Measurements from ENCODE around the gene ORMDL3. TPM values are rescaled to one million over a fixed set of nuclear protein-coding genes. Genes with fewer than 3 reads are reported as not detected.

ORMDL3 gene
- total RNA-seq = 42.2 and 47.8 TPM in 2 replicates
- long read RNA-seq, partial matches to known transcripts = 0 of 2 reads
- long read RNA-seq, other reads (novel, unspliced or antisense) = 1 of 2 reads

GRCh38 chr17:39927101-39927928, at the start of gene ORMDL3, which contains the start of gene LRRC3C:
Gene ORMDL3, minus strand, starts transcription at chr17:39927601. Its CDS starts 3,398 bp downstream, at chr17:39924203.
Gene LRRC3C, plus strand, starts transcription at chr17:39927732. Its CDS starts 13,792 bp downstream, at chr17:39941524.
- Mint-ChIP-seq H3K4me3 (peak within 1 kb of the TSS; percentile 94), H3K4me1 (peaks cover 36% of the 10 kb centered on the region), H3K27me3 (ENCODE audit: low read depth) (no peaks in the 10 kb centered on the region), H3K36me3 (ENCODE audit: low read depth) (no peaks in the 10 kb centered on the region), H3K27ac (ENCODE audit: unreplicated experiment) (peak within 1 kb of the TSS; percentile 95), H3K9me3 (no peaks in the 10 kb centered on the region)
- peak; percentile 92 for DNase-seq (ENCODE audit: low read depth, low spot score)
- no peak for TF ChIP-seq CTCF (conservative IDR thresholded peaks at IDR 0.05)

- H3K9me3 Mint-ChIP-seq = no peaks in the 10 kb centered on the region
- peaks cover 12% of the 10 kb centered on the region for H3K4me1 Mint-ChIP-seq
- H3K4me3 Mint-ChIP-seq = no peak overlapping the region
- H3K27ac Mint-ChIP-seq (ENCODE audit: unreplicated experiment) = no peak overlapping the region
- DNase-seq (ENCODE audit: low read depth, low spot score) = no peak
- TF ChIP-seq CTCF (conservative IDR thresholded peaks at IDR 0.05) = no peak
- no peaks in the 10 kb centered on the region for H3K36me3 Mint-ChIP-seq (ENCODE audit: low read depth)
- peaks cover 54% of the 10 kb centered on the region for H3K27me3 Mint-ChIP-seq (ENCODE audit: low read depth)
Observed at GRCh38 chr17:39975801-39976200, 48.4 kb upstream of the ORMDL3 start.

- Mint-ChIP-seq H3K9me3 (no peaks in the 10 kb centered on the region), H3K4me3 (no peak overlapping the region), H3K36me3 (ENCODE audit: low read depth) (no peaks in the 10 kb centered on the region), H3K27me3 (ENCODE audit: low read depth) (peaks cover 68% of the 10 kb centered on the region), H3K4me1 (peaks cover 3% of the 10 kb centered on the region), H3K27ac (ENCODE audit: unreplicated experiment) (no peak overlapping the region)
- no peak for DNase-seq (ENCODE audit: low read depth, low spot score)
- no peak for TF ChIP-seq CTCF (conservative IDR thresholded peaks at IDR 0.05)
Observed at GRCh38 chr17:39974433-39974832, 47.0 kb upstream of the ORMDL3 start.

- no peaks in the 10 kb centered on the region for H3K9me3 Mint-ChIP-seq
- no peak for DNase-seq (ENCODE audit: low read depth, low spot score)
- no peaks in the 10 kb centered on the region for H3K4me1 Mint-ChIP-seq
- peaks cover 74% of the 10 kb centered on the region for H3K27me3 Mint-ChIP-seq (ENCODE audit: low read depth)
- no peaks in the 10 kb centered on the region for H3K36me3 Mint-ChIP-seq (ENCODE audit: low read depth)
- no peak overlapping the region for H3K4me3 Mint-ChIP-seq
- no peak overlapping the region for H3K27ac Mint-ChIP-seq (ENCODE audit: unreplicated experiment)
- TF ChIP-seq CTCF (conservative IDR thresholded peaks at IDR 0.05) = no peak
Observed at GRCh38 chr17:39973496-39973895, 46.1 kb upstream of the ORMDL3 start.

GRCh38 chr17:39972271-39972670, 44.9 kb upstream of the ORMDL3 start:
- H3K27me3 Mint-ChIP-seq (ENCODE audit: low read depth) = peaks cover 75% of the 10 kb centered on the region
- H3K36me3 Mint-ChIP-seq (ENCODE audit: low read depth) = no peaks in the 10 kb centered on the region
- no peaks in the 10 kb centered on the region for H3K4me1 Mint-ChIP-seq
- H3K9me3 Mint-ChIP-seq = no peaks in the 10 kb centered on the region
- no peak for DNase-seq (ENCODE audit: low read depth, low spot score)
- no peak overlapping the region for H3K27ac Mint-ChIP-seq (ENCODE audit: unreplicated experiment)
- no peak overlapping the region for H3K4me3 Mint-ChIP-seq
- TF ChIP-seq CTCF (conservative IDR thresholded peaks at IDR 0.05) = no peak

Measured in neural crest cell (in vitro differentiated cells).